ENCODE results near the gene PLTP.
"Not testable (repeated sequence)": the region's sequence is repeated elsewhere in the genome, so short reads cannot be mapped to it uniquely, and the experiment has no call there.

DNA sequence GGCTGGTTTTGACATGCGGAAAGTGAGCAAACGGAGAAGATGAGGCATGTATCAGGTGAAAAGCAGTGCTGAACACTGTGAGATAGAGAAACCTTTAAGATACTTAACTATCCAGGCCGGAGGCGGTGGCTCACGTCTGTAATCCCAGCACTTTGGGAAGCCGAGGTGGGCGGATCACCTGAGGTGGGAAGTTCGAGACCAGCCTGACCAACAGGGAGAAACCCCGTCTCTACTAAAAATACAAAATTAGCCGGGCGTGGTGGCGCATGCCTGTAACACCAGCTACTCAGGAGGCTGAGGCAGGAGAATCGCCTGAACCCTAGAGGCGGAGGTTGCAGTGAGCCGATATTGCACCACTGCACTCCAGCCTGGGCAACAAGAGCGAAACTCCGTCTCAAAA is 19.7 kb upstream of the PLTP start:
- not testable (repeated sequence) for TF ChIP-seq CTCF (IDR thresholded peaks at IDR 0.05; ENCODE audit: borderline replicate concordance, extremely low read depth, low read length, poor library complexity, severe bottlenecking); EZH2 (IDR thresholded peaks at IDR 0.05; ENCODE audit: borderline replicate concordance, low read depth, low read length, severe bottlenecking)

All from DND-41 (cell line).